GM12801 (cell line): ENCODE measurements around the gene NPR2.

Experiments used
- CTCF ChIP-seq: IDR thresholded peaks from one replicate; pipeline ENCODE4 v1.5.1; 2011; ENCODE audit warnings: control low read depth; ENCODE audit not compliant: insufficient read length; ENCODE audit errors: extremely low read depth

Gene NPR2

DNA sequence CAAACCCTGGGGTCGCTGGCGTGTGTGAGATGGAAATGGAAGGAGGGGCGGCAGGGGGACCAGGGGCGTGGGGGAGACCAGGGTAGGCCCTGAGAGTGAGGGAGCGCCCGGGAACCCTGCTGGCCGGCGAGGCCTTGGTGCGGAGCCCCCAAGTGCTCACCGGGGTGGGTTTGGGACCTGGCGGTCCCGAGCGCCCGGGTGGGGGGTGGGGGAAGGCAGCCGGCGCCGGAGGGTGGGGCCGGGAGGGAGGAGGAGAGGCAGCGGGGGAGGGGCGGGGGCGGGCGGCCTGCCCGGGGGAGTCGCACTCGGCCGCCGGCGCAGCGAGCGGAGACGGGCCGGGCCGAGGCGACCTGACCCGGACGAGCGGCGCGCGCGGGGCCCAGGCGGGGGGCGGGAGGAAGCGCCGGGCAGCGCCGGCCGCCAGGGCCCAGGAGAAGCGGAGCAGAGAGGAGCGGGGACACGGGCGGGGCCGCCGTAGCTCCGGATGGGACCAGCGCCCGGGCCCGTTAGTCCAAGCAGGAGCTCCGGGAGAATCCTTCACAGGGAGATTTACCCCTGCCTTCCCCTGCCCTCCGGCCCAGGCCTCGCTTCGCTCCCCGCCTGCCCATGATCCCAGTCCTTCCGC, at the start of gene NPR2:
TSS of gene NPR2 (plus strand) at position 295 of the 625 bp plus-strand sequence. CDS start 818 bp downstream, outside the sequence.
- no peak for TF ChIP-seq CTCF

DNA sequence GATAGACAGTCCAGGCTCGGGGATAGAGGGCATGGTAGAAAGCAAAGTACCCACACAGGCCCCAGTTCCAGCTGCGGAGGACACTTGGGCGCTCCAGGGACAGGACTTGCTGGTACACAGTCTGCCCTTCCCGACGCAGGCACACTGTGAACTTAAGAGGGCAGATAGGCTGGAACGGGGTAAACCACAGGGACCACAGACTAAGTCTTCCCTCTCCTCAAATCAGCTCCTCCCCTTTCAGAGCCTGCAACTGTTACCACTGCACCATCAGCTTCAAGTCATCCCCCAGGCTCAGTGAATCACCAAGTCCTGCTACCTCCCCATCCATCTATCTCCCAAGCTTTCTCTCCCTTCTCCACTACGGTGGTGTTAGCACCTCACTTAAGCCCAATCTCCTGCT, 49.7 kb upstream of the NPR2 start:
- TF ChIP-seq CTCF: no peak

- TF ChIP-seq CTCF: no peak
Observed at GRCh38 chr9:35743452-35743851, 47.9 kb upstream of the NPR2 start.

- no peak for TF ChIP-seq CTCF
Observed at GRCh38 chr9:35743880-35744518, 47.4 kb upstream of the NPR2 start.

- no peak for TF ChIP-seq CTCF
Observed at GRCh38 chr9:35745569-35745968, 45.8 kb upstream of the NPR2 start.

GRCh38 chr9:35746583-35746982, 44.8 kb upstream of the NPR2 start:
- TF ChIP-seq CTCF: no peak

DNA sequence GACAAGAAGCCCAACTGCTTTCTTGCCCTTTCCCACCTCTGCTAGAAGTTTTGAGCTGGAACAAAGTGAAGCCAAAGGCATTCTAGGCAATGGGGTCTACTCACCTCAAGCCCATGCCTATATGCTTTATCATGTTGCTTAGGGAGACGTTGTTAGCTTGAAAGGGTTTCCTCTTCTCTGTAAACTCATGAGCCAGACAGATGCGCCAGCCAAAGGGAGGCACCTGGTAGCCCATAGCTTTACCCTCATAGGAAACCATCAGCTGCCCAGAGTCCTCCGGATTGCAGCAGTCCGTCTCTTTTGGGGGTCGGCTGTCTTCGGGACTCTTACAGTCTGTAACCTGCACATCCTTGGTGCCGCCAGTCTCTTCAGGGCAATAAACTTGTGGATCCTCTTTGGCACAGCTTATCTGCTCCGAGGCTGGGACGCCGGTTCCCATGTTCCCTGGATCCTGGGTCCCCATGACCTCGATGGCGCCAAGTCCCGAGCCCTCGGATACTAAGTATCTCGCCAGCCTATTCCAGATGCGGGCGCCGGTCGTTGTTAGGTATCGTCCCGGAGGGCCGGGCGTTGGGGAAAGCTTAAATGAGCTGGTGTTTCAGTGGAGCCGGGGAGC, 43.0 kb upstream of the NPR2 start:
- TF ChIP-seq CTCF: no peak
